ENCODE measurements around the gene KCNH2. TPM values are rescaled to one million over a fixed set of nuclear protein-coding genes. Genes with fewer than 3 reads are reported as not detected.

Gene KCNH2
- total and polyA plus RNA-seq, 3 experiments from 2014 or later, result 0.11 to 0.63 (median 0.24) TPM

GRCh38 chr7:150935149-150935548 lies 43.0 kb downstream of the KCNH2 start:
- H3K27me3 Mint-ChIP-seq, result no peaks in the 10 kb centered on the region
- no peaks in the 10 kb centered on the region for H3K36me3 ChIP-seq (ENCODE audit: insufficient read depth, low read length)
- no peaks in the 10 kb centered on the region for H3K9me3 ChIP-seq (ENCODE audit: low read length)
- H3K4me3 ChIP-seq (ENCODE audit: low read length), result no peak overlapping the region
- ChIA-PET POLR2A (no interaction called here), CTCF (interaction anchor here (0.9 kb wide), 1 partner anchor 12 kb away, joined by 4 read pairs; no protein-coding TSS in a partner anchor)
- no peak for DNase-seq
- no peak overlapping the region for H3K4me3 Mint-ChIP-seq
- peaks cover 31% of the 10 kb centered on the region for H3K4me1 ChIP-seq (ENCODE audit: insufficient read depth, low read length)
- no peaks in the 10 kb centered on the region for H3K36me3 Mint-ChIP-seq
- no peaks in the 10 kb centered on the region for H3K27me3 ChIP-seq (ENCODE audit: insufficient read depth, low read length, poor library complexity, severe bottlenecking)
- no peaks in the 10 kb centered on the region for H3K9me3 Mint-ChIP-seq
- H3K4me1 Mint-ChIP-seq, result peaks cover 20 to 29% (median 22%) of the 10 kb centered on the region in 3 donors
- H3K27ac Mint-ChIP-seq, result no peak overlapping the region
- H3K27ac ChIP-seq (ENCODE audit: low read depth, low read length), result no peak overlapping the region

GRCh38 chr7:150934045-150934766 lies 43.9 kb downstream of the KCNH2 start:
- Histone ChIP-seq H3K36me3 (ENCODE audit: insufficient read depth, low read length) (no peaks in the 10 kb centered on the region), H3K4me3 (ENCODE audit: low read length) (no peak overlapping the region), H3K9me3 (ENCODE audit: low read length) (no peaks in the 10 kb centered on the region), H3K4me1 (ENCODE audit: insufficient read depth, low read length) (peaks cover 27% of the 10 kb centered on the region), H3K27ac (ENCODE audit: low read depth, low read length) (no peak overlapping the region), H3K27me3 (ENCODE audit: insufficient read depth, low read length, poor library complexity, severe bottlenecking) (no peaks in the 10 kb centered on the region)
- no peak for DNase-seq
- H3K27me3 Mint-ChIP-seq, result no peaks in the 10 kb centered on the region
- H3K9me3 Mint-ChIP-seq, result no peaks in the 10 kb centered on the region
- H3K27ac Mint-ChIP-seq, result no peak overlapping the region
- CTCF ChIA-PET, result interaction anchor here (0.9 kb wide), 1 partner anchor 11 kb away, joined by 4 read pairs; no protein-coding TSS in a partner anchor
- H3K36me3 Mint-ChIP-seq, result no peaks in the 10 kb centered on the region
- peaks cover 19 to 26% (median 22%) of the 10 kb centered on the region in 3 donors for H3K4me1 Mint-ChIP-seq
- no peak overlapping the region for H3K4me3 Mint-ChIP-seq
- POLR2A ChIA-PET, result interaction anchor here (1.0 kb wide), 1 partner anchor 134 kb away, joined by 6 read pairs; no protein-coding TSS in a partner anchor

- Histone ChIP-seq H3K27ac (ENCODE audit: low read depth, low read length) (no peak overlapping the region), H3K27me3 (ENCODE audit: insufficient read depth, low read length, poor library complexity, severe bottlenecking) (no peaks in the 10 kb centered on the region), H3K4me1 (ENCODE audit: insufficient read depth, low read length) (peaks cover 6% of the 10 kb centered on the region), H3K36me3 (ENCODE audit: insufficient read depth, low read length) (no peaks in the 10 kb centered on the region), H3K4me3 (ENCODE audit: low read length) (no peak overlapping the region), H3K9me3 (ENCODE audit: low read length) (no peaks in the 10 kb centered on the region)
- H3K27me3 Mint-ChIP-seq, result peaks cover 0 to 5% of the 10 kb centered on the region in 2 donors
- POLR2A ChIA-PET, result no interaction called here
- H3K9me3 Mint-ChIP-seq, result no peaks in the 10 kb centered on the region
- no peaks in the 10 kb centered on the region for H3K36me3 Mint-ChIP-seq
- no peak overlapping the region for H3K4me3 Mint-ChIP-seq
- no peak overlapping the region for H3K27ac Mint-ChIP-seq
- CTCF ChIA-PET, result interaction anchor here (1.2 to 4.0 kb wide), 4 partner anchors 12 to 87 kb away, joined by 3 to 14 read pairs (median 4); no protein-coding TSS in a partner anchor
- peaks cover 5 to 7% (median 5%) of the 10 kb centered on the region in 3 donors for H3K4me1 Mint-ChIP-seq
- DNase-seq, result peak in 3 of 5 donors; percentile 30 to 66 (median 35)
Measured at GRCh38 chr7:150931199-150931869, 46.8 kb downstream of the KCNH2 start.

GRCh38 chr7:150928541-150928940 lies 49.6 kb downstream of the KCNH2 start:
- no peaks in the 10 kb centered on the region for H3K9me3 ChIP-seq (ENCODE audit: low read length)
- ChIA-PET POLR2A (no interaction called here), CTCF (interaction anchor here (1.4 to 4.0 kb wide), 2 partner anchors 30 to 593 kb away, joined by 3 to 14 read pairs; no protein-coding TSS in a partner anchor)
- Mint-ChIP-seq H3K27ac (no peak overlapping the region), H3K4me1 (peaks cover 16 to 21% (median 19%) of the 10 kb centered on the region in 3 donors), H3K27me3 (peaks cover 7 to 22% of the 10 kb centered on the region in 2 donors), H3K9me3 (no peaks in the 10 kb centered on the region), H3K4me3 (no peak overlapping the region), H3K36me3 (no peaks in the 10 kb centered on the region)
- no peaks in the 10 kb centered on the region for H3K27me3 ChIP-seq (ENCODE audit: insufficient read depth, low read length, poor library complexity, severe bottlenecking)
- no peak overlapping the region for H3K4me3 ChIP-seq (ENCODE audit: low read length)
- no peak for DNase-seq
- no peak overlapping the region for H3K27ac ChIP-seq (ENCODE audit: low read depth, low read length)
- peaks cover 17% of the 10 kb centered on the region for H3K4me1 ChIP-seq (ENCODE audit: insufficient read depth, low read length)
- no peaks in the 10 kb centered on the region for H3K36me3 ChIP-seq (ENCODE audit: insufficient read depth, low read length)

GRCh38 chr7:150927956-150928344 lies 50.2 kb downstream of the KCNH2 start:
- Mint-ChIP-seq H3K27me3 (peaks cover 7 to 22% of the 10 kb centered on the region in 2 donors), H3K9me3 (no peaks in the 10 kb centered on the region), H3K4me1 (peaks cover 16 to 22% (median 21%) of the 10 kb centered on the region in 3 donors), H3K27ac (no peak overlapping the region), H3K4me3 (no peak overlapping the region), H3K36me3 (no peaks in the 10 kb centered on the region)
- no peaks in the 10 kb centered on the region for H3K27me3 ChIP-seq (ENCODE audit: insufficient read depth, low read length, poor library complexity, severe bottlenecking)
- H3K27ac ChIP-seq (ENCODE audit: low read depth, low read length), result no peak overlapping the region
- ChIA-PET CTCF (no interaction called here), POLR2A (no interaction called here)
- H3K9me3 ChIP-seq (ENCODE audit: low read length), result no peaks in the 10 kb centered on the region
- no peaks in the 10 kb centered on the region for H3K36me3 ChIP-seq (ENCODE audit: insufficient read depth, low read length)
- H3K4me1 ChIP-seq (ENCODE audit: insufficient read depth, low read length), result peaks cover 19% of the 10 kb centered on the region
- H3K4me3 ChIP-seq (ENCODE audit: low read length), result no peak overlapping the region
- no peak for DNase-seq

GRCh38 chr7:150927157-150927955 lies 50.8 kb downstream of the KCNH2 start:
- Mint-ChIP-seq H3K9me3 (no peaks in the 10 kb centered on the region), H3K4me1 (peaks cover 16 to 22% (median 21%) of the 10 kb centered on the region in 3 donors)
- no peak overlapping the region for H3K27ac ChIP-seq (ENCODE audit: low read depth, low read length)

GRCh38 chr7:150926066-150926465 lies 52.1 kb downstream of the KCNH2 start:
- no peak for DNase-seq
- CTCF ChIA-PET, result interaction anchor here (1.1 kb wide), 1 partner anchor 28 kb away, joined by 4 read pairs; no protein-coding TSS in a partner anchor
- Histone ChIP-seq H3K27ac (ENCODE audit: low read depth, low read length) (no peak overlapping the region), H3K36me3 (ENCODE audit: insufficient read depth, low read length) (no peaks in the 10 kb centered on the region), H3K27me3 (ENCODE audit: insufficient read depth, low read length, poor library complexity, severe bottlenecking) (no peaks in the 10 kb centered on the region), H3K4me1 (ENCODE audit: insufficient read depth, low read length) (peaks cover 14% of the 10 kb centered on the region), H3K4me3 (ENCODE audit: low read length) (no peak overlapping the region), H3K9me3 (ENCODE audit: low read length) (no peaks in the 10 kb centered on the region)
- no peak overlapping the region for H3K4me3 Mint-ChIP-seq
- H3K36me3 Mint-ChIP-seq, result no peaks in the 10 kb centered on the region
- H3K27ac Mint-ChIP-seq, result no peak overlapping the region
- peaks cover 12 to 18% (median 15%) of the 10 kb centered on the region in 3 donors for H3K4me1 Mint-ChIP-seq
- no peaks in the 10 kb centered on the region for H3K9me3 Mint-ChIP-seq
- POLR2A ChIA-PET, result no interaction called here
- peaks cover 15 to 33% of the 10 kb centered on the region in 2 donors for H3K27me3 Mint-ChIP-seq

More at GRCh38 chr7:150927157-150927955, 50.8 kb downstream of the KCNH2 start:
- Histone ChIP-seq H3K9me3 (ENCODE audit: low read length) (no peaks in the 10 kb centered on the region), H3K27me3 (ENCODE audit: insufficient read depth, low read length, poor library complexity, severe bottlenecking) (no peaks in the 10 kb centered on the region), H3K36me3 (ENCODE audit: insufficient read depth, low read length) (no peaks in the 10 kb centered on the region), H3K4me1 (ENCODE audit: insufficient read depth, low read length) (peaks cover 19% of the 10 kb centered on the region), H3K4me3 (ENCODE audit: low read length) (no peak overlapping the region)
- DNase-seq, result no peak
- no peaks in the 10 kb centered on the region for H3K36me3 Mint-ChIP-seq
- POLR2A ChIA-PET, result no interaction called here
- CTCF ChIA-PET, result no interaction called here
- H3K27me3 Mint-ChIP-seq, result peaks cover 7 to 27% of the 10 kb centered on the region in 2 donors
- no peak overlapping the region for H3K27ac Mint-ChIP-seq
- H3K4me3 Mint-ChIP-seq, result no peak overlapping the region
